Stimulated activated CD4-positive, alpha-beta T cell treated with anti-CD3 and anti-CD28 coated beads, Interleukin-4, amount 100 ng/mL, for 24 hours (primary cell): Measurements from ENCODE around the gene PRKCE.

Experiments
- DNase-seq: peaks from one replicate; pipeline ENCODE4 v3.0.0-alpha.2; 2020

Gene PRKCE

DNA sequence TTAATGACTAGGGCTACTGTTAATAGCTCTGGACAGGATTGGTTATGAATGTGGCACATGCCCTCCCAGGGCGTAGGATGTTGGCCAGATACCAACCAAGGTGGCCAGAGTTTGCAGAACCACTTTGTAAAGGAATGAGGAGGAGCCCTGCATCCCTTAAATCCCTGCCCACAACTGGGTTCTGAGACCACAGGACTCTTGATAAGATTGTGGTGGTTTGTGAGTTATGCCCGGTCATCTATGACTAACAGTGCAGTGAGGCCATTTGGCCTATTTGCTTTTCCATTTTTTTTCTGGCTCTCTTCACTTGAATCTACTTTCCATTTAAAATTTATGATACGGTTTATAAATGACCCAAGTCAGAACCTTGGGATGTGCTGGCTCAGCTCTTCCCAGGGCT, 294.5 kb downstream of the PRKCE start:
- no peak for DNase-seq

DNA sequence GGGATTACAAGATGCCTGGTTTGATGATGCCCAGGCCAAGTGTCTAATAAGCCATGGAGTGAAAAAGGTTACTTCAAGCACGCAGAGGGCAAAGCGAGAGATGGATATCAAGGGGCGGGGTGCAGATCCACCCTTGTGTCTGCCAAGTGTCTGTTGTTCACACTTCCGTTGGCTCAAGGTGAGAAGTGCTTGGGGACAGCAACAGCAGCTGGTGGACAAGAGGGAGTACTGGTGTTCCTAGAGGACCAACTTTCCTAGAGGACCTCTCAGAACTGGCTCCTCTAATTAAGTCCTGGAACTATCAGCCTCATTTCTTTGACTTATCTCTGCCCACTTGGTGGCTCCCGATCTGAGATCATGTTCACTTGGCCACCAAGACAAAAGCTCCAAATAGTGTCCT, 299.1 kb downstream of the PRKCE start:
- no peak for DNase-seq

DNA sequence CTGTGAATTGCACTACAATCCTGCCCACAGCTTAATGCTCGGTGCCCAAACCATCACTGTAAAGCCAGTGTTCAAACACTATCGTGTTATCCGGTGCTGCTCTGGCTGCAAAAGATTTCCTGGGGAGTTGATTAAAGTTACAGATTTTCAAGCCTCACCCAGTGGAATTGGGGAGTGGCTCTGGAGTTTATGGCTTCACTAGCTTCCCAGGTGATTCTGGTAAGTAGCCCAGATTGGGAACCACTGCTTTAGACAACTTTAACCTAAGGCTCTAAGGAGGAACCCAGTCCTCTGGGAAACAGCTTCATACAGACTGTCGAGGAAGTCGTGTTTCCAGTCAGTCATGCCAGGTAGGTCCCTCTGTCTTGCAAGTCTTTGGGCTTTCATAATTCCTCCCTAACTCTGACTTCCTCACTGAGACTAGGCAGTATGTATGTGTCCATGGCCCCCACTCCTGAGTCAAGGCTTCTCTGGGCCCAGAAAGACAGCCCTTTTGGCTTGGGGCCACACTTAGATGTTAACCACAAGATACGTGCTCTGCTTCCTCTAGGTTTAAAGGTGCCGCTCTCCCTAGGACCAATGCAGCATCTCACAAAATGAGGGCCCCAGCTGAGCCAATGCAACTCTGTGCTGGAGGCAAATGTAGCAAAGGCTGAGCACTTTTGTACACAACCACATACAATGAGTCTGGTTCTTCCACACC, 299.7 kb downstream of the PRKCE start:
- no peak for DNase-seq

DNA sequence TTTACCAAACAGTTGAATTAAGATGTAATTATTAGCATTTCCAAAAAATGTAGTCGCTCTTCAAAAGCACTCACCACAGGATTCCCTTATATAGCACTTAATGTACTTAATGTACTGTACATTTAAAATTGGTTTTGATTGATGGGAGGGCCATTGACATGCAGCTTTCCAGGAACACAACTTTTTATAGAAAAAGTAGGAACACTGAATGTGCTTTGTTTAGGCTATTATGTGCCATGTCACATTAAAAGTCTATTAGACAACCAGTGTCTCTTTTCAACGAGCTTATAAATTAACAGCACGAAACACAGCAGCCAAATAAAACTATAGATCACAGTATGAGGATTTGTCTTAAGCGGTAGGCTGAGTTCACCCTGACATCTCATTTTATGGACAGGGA, 301.1 kb downstream of the PRKCE start:
- DNase-seq = no peak

DNA sequence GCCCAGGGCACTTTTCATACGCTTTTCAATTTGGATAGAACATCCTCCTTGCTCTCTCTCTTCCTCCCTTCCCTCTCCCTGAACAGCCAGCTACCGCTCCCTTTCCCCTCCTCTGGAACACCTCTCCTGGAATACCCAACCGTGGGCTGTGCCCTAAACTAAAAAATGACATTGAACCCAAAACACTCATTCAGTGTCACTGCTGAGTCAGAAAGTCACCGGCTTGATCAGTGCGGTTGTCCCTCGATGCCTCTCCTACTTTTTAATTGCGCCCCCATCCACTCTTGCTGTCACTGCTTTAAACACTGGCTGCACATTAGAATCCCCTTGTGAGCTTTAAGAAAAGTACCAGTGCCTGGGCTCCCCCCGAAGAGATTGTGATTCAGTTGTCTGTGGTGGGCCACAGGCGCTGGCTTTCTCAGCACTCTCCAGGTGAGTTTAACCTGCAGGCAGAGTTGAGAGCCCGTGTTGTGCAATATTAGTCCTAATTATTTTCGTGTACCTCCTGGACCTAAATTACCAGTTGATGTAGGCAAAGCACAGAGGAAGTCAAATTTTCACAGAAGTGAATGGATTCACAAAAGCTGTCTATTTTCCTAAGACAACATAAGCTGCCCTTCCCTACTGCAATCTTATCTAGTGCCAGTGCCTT, 302.0 kb downstream of the PRKCE start:
- DNase-seq = no peak

DNA sequence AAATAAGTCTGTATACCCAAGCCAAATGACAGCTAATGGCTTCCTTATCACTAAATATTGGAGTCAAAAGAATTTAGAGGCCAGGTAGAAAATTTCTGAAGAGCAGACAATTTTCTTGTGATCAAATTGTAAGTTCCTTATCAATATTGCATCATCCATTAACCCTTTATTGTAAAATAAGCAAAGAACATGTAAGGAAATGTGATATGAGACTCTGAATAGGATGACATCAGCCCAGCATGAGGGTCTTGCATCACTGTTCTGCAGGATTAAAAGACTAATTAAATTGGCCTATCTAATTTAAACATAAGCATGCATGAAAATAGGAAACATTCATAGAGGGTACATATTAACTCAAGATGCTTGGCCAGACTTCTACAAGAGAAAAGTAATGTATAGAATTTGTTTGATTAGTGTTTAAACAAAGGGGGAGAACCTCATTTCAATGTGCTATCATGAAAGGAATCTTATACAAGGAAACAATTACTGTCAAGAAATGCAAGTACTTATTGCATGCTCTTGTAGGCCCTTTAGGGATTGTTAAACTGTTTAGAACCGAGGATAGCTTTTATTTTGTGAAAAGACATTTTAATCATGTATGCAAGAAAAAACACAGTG, 302.9 kb downstream of the PRKCE start:
- no peak for DNase-seq

DNA sequence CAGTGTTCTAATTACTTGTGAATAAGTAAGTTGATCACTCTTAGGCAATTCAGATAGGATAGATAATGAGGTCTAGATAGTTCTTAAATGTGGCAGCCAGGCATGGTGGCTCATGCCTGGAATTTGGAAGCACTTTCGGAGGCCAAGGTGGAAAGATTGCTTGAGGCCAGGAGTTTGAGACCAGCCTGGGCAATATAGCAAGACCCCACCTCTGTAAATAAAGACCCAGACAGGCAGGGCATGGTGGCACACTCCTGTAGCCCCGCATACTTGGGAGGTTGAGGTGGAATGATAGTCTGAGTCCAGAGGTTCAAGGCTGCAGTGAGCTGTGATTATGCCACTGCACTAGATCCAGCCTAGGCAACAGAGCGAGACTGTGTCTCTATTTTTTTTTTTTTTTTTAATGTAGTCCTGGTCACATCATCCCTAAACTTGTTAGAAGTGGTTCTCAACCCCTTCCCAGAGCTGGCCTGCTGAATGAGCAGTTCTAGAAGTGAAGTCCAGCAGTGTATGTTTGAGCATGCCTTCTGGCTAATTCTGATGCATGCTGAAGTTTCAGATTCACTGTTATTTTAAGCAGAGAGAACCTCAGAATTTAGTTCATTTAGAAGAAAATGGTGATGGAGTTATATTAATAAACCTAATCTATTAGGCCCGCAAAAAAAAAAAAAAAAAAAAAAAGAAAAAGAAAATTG, 306.2 kb downstream of the PRKCE start:
- no peak for DNase-seq

DNA sequence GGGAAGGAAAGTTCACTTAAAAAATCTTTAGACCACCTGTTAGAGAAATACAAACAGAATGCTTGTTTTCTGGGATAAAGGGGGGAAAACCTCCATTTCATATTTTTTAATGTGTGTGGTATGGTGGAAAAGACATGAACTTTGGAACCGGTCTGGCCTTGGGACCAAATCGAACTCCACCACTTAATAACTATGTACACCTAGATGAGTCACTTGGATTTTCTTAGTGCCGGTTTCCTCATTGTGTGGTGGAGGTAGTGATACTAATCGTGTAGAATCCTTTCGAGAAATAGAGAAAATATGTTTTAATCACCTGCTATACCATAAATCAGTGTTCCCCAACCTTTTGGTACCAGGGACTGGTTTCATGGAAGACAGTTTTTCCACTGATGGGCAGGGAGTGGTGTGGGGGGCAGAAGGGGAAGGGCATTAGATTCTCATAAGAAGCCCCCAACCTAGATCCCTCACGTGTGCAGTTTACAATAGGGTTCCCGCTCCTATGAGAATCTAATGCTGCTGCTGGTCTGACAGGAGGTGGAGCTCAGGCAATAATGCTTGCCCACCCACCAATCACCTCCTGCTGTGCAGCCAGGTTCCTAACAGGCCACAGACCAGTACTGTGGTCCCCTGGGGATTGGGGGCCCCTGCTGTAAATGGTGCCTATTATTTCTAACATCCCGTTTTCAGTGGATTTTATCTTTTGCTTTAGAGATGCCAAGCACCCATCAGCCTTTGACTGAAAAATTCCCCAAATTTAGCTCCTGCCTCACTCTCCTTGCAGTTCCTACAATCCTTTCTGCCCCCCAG, 308.8 kb downstream of the PRKCE start:
- no peak for DNase-seq

DNA sequence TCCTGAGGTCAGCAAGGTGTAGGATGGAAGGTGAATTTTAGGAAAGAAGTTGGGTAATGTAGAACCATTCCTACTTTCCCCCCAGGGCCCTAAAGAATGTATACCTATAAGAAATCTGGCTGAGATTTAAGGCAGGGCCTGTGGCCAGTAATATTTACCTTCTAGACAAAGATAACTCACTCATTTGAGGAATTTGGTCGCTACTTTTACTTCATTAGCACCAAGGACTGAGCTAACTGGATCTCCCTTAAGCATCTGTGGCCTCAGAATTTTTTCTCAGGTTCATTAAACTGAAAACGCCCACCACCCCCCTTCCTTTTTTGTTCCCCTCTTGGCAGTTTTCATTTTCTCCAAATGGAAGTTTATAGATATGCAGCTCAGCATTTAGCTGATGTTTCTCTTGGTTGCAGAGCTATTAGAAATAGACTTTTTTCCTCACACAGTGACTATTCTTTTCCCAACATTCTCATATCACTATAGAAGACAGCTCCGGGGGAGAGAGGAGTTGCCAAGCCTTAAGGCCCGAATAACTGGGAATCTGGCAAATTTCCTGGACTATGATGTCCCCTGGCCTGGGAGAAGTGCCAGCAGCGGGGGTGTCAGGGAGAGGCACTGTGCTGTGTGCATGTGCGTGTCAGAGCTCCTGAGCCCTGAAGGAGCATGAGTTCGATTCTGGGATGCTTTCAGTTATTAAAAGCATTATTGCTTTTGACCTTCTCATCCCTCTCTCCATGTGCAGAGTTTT, 310.9 kb downstream of the PRKCE start:
- DNase-seq = no peak

DNA sequence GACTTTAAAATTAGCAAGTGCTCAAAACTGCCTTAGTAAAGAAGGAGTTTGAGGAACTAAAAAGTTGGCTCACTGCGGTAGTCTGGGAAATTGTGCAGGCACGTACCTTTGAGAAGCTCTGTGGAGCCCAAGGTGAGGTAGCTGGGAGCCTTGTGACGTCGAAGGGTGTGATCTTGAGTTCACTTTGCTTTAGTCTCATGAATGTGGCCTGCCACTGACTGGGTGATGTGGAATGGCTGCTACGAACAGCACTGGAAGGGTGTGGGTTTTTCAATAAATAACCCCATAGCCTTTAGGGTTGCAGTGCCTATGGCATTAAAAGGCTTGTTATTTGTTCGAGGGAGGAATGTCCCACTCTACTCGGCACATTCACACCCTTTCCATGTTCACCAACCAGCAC, 312.3 kb downstream of the PRKCE start:
- DNase-seq = no peak

DNA sequence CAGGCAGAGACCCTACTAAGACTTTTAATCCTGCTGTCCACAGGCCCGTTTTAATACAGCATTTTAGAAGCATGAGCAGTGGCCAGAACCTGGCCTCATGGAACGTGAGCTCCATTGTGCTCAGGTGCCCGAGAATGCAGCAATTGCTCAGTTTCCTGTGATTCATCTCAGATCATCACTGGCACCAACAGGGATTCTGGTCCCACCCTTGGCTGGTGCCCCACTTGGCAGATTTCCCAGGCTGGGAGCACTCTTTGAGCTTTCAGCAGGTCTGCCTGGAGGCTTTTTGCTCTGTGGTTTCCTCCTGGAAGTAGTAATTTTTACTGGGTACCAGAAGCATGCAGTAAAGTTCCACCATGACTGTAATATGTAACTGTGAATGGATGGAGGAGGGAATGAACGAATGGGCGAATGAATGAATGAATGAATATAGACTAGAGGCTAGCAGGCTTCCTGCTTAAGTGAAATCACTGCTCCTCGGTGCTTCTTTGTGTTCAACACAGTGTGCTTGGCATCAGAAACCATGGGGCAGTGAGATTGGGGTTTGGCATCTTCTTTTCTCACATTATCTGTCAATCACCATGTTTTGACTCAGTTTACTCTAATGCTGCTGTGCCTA, 312.9 kb downstream of the PRKCE start:
- peak; percentile 5 for DNase-seq

DNA sequence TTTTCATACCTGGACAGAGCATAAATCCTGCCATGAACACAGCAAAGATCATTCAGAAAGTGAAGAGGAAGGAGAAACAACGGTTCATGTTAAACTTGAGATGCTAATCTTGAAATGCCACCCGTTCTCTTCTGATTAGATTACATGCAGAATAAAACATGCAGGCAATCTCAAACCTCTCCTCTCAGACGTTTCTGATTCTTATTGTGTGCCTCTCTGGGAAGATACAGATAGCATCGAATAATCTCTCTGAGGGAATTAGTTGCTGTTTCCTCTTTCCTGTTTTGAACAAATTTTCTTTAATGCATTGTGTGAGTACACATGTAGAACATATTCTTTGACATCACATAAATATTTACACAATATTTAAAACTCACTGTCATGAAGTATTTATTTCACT, 313.4 kb downstream of the PRKCE start:
- no peak for DNase-seq

DNA sequence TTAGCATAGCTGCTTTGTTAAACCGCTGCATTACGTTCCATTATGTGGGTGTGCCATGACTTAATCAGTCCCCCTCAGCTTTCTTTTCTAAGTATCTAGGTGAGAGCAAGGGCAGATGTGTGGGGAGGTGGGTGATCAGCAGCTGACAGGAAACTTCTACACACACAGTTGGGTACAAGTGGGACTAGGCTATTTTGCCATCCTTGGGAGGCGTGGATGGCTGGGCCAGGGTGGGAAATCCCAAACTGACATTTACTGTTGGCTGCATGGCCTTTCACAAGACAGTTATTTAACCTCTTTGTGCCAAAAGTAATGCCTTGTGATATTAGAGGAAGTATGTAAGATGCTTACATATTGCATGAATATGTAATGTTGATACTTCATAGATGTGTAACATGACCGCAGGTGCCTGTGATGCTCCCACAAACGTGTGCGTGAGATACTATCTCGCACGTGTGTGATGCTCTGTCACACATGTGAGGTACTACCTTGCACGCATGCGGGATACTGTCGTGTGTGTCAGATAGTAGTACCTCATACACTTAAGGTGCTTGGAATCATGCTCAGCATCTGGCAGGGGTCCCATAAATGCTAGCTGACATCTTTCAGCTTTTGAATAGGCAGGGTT, 314.5 kb downstream of the PRKCE start:
- no peak for DNase-seq

DNA sequence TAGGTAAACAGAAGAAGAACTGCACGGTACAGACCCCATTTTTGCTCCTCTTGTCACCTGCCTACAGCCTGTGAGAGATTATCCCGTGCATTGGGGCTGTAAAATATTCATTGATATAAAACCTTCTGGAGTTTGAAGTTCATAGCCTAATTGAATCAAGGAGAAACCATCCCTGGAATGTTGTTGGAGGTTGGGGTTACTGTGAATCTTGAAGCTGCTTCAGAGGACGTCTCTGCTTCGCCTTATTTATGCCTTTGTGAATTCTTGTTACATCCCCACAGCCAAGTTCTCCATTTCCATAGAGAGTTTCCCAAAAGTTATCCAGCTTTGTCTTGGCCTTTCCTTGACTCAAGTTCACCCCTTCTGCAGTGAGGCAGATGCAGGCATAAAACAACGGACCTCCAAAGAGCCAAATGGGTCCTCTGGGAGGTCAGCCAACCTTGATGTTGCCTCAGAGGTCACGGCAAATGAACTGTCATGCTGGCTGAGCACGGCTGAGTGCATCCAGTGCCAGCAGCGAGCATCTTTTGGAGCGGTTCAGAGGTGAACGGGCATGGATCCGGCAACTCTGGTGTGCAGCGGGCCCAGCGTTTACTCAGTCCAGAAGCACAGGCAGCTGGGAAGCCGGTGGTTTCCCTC, 317.6 kb downstream of the PRKCE start:
- DNase-seq = no peak

DNA sequence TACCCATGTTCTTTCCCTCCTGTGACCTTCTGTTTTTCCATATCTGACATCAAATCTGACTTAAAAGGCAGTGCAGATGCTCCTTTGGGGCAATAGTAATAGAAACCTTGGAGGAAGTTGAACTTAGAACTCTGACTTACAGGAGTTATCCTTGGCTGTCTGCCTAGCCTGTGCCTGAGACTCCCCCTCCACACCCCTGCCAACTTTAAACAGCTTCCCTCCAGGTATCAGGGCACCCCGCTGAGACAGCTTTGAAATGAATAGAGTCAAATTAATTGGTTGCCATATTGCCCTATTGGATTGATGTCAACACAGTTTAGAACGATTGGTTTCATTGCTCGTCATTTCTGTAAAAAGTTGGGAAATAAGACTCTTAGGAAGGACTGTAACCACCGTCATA, 322.0 kb downstream of the PRKCE start:
- no peak for DNase-seq

DNA sequence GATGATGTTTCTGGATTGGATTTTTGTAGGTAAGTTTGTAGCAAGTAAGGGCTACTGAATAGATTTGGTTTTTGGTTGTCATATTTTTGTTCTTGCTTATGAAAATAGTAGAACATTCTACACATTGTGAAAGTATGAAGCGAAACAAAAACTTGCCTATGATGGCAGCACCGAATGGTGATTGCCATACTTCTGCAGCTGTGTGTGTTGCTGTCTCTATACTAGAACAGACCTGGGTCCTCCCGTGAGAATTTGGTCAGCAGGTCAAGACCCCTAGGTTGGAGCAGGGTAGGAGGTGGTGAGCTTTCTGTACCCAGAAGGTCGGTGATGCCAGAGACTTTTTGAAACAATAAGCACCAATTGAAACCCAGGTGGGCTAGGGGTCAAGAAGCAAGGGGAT, 322.6 kb downstream of the PRKCE start:
- DNase-seq = no peak

DNA sequence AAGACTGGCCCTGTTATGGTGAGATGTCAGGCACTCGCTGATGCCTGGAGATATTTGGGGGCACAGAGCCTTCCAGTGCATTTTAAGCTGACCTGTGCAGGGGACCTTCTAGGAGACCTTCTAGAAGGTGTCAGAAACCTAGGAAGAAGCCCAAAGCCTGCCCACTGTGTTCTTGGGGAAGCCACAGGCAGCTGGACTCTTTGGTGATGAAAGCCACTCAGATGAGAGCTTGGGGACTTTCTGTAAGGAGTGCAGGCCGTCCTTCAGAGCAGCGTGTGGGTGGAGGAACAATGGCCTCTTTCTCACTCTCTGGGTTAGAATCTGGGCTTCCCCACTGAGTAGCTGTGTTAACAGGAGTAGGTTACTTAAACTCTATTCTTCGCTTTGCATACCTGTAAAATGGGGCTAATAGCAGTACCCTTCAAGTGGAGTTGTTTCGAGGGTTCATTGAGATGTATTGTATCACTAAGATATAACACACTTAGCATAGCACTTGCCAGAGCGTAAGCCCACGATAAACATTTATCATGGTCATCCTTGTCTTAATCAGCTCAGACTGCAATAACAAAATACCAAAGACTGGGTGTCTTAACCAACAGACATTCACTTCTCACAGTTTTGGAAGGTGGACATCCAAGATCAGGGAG, 323.4 kb downstream of the PRKCE start:
- DNase-seq = no peak

DNA sequence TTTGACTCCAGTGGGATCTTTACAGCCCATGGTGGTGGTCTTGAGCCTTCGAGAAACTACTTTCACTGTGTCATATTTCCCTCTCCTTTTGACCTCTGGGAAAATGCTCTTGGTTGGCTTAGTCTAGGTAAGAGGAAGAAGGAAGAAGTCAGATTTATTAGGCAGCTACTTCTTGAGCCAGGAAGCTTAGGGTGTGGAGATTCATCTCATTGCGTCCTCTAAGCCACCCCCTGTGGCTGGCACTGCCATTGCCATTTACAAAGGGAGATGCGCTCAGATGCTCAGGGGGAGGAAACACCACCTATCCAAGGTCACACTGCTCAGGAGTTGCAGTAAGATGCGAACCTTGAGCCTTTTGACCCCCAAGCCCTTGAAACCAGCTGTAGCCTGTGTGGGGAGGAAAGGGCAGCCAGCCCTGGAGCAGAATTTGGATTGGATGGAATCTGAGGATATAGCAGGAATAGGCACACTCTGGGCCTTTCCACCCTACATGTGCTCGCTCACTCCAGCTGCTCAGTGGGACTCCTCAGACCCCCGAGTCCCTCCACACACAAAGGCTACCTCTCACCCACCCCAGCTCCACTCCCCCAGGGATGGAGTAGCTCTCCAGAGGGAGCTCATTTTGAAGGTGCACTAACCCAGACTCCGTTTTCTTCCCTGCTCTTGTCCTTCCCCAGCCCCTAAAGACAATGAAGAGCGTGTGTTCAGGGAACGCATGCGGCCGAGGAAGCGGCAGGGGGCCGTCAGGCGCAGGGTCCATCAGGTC, 324.5 kb downstream of the PRKCE start:
- no peak for DNase-seq

DNA sequence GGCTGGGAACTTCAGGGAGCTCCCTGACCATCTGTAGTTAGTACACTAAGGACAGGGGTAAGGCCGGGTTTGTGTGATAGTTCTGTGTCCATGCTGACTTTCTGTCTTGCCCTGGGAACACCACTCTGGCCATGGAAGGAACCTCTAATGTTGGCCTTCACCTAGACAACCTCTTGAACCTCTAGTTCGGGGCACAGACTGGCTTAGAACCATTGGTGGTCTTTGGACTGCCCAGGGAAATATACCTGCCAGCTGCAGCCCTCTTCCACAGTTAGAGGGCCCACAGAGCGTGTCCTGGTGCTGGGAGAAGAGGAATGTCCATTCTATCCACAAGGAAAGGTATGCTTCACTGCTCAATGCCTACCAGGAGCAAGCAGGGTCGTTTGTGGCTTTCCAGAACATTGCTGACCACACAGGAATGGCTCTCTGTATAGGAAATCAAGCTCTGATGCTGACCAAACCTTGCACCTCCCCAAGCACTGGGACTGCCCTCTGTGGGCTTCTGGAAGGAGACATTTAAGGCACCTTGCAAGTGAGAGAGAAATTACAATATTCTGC, 326.9 kb downstream of the PRKCE start:
- no peak for DNase-seq
